ENCODE measurements around the gene IER3IP1. TPM values are rescaled to one million over a fixed set of nuclear protein-coding genes. Genes with fewer than 3 reads are reported as not detected.

Gene IER3IP1
- total and polyA plus RNA-seq, 2 of the 4 experiments (the other 2 are of a cell fraction): 7.0 to 11.7 TPM

GRCh38 chr18:47109720-47110119, 66.4 kb downstream of the IER3IP1 start:
- Histone ChIP-seq H3K9ac (ENCODE audit: low read depth, low read length) (no peak overlapping the region), H3K27me3 (ENCODE audit: control insufficient read depth, insufficient read depth, low read length) (no peaks in the 10 kb centered on the region), H2BK5ac (ENCODE audit: low read depth, low read length, poor library complexity, severe bottlenecking) (no peak overlapping the region), H3K4me1 (ENCODE audit: control insufficient read depth, insufficient read depth, low read length) (no peaks in the 10 kb centered on the region), H2BK120ac (ENCODE audit: low read depth, low read length) (no peak overlapping the region), H4K20me1 (ENCODE audit: insufficient read depth, low read length) (no peaks in the 10 kb centered on the region), H3K36me3 (ENCODE audit: control insufficient read depth, insufficient read depth, low read length) (peaks cover 26% of the 10 kb centered on the region), H3K14ac (replicated peaks; ENCODE audit: low read depth, low read length) (no peak overlapping the region), H2AK9ac (replicated peaks; ENCODE audit: low read depth, low read length, poor library complexity) (no peak overlapping the region), H3K23ac (ENCODE audit: low read depth, low read length) (no peak overlapping the region), H2AK5ac (ENCODE audit: low read depth, low read length) (no peak overlapping the region), H4K5ac (ENCODE audit: low read depth, low read length) (no peak overlapping the region), H3K9me1 (ENCODE audit: insufficient read depth, low read length) (no peaks in the 10 kb centered on the region), H3K4me2 (ENCODE audit: low read depth, low read length) (no peak overlapping the region), H2BK20ac (ENCODE audit: low read depth, low read length) (no peak overlapping the region), H2AFZ (replicated peaks; ENCODE audit: low read length, poor library complexity) (no peak overlapping the region), H3K9me3 (ENCODE audit: control insufficient read depth, insufficient read depth, low read length) (no peaks in the 10 kb centered on the region), H3K27ac (ENCODE audit: insufficient read depth, low read length) (no peak overlapping the region), H3K4ac (ENCODE audit: low read depth, low read length) (no peak overlapping the region), H3K18ac (ENCODE audit: low read depth, low read length) (no peak overlapping the region), H3K4me3 (ENCODE audit: insufficient read depth, low read depth, low read length) (no peak overlapping the region), H2BK15ac (ENCODE audit: low read depth, low read length) (no peak overlapping the region), H3K56ac (ENCODE audit: extremely low read depth, insufficient read depth, low read length) (no peak overlapping the region), H4K8ac (ENCODE audit: low read depth in 2 of 2, low read length in 2 of 2) (no peak overlapping the region), H4K91ac (ENCODE audit: insufficient read depth, low read depth, low read length) (no peak overlapping the region), H3K79me1 (ENCODE audit: low read depth in 1 of 2, low read length in 2 of 2) (no peaks in the 10 kb centered on the region)
- ChIA-PET CTCF (no interaction called here), POLR2A (ENCODE audit: unreplicated experiment) (no interaction called here)
- no TSS peak for BruUV-seq (replicated peaks)
- WGBS, 2 experiments (ENCODE audit: extremely low coverage in 2 of 2, insufficient read length in 1 of 2): no CpG with 5 or more reads among the region's 1 CpG
- intact Hi-C loops (cut with micrococcal nuclease) (no loop called here), in situ Hi-C loops (cut with MboI; ENCODE audit: low sequenced_read_pairs) (no loop called here), dilution Hi-C loops (cut with HindIII; ENCODE audit: low sequenced_read_pairs, unreplicated experiment) (no loop called here)
- no peak for ATAC-seq (ENCODE audit: low read depth)
- no peak for DNase-seq
- TF ChIP-seq POLR2A (IDR thresholded peaks at IDR 0.05; ENCODE audit: low read depth, low read length): no peak
- TF ChIP-seq ELK1 (IDR thresholded peaks at IDR 0.05; ENCODE audit: borderline replicate concordance, low read depth, low read length): no peak
- TF ChIP-seq CTCF (conservative IDR thresholded peaks at IDR 0.05; ENCODE audit: low read depth, low read length): no peak

Data from IMR-90 (cell line).